Measurements from ENCODE around the gene DCUN1D4. TPM values are rescaled to one million over a fixed set of nuclear protein-coding genes. Genes with fewer than 3 reads are reported as not detected.

The DCUN1D4 gene
- total and polyA plus RNA-seq, 2 donors from 2014 or later: 17.0 to 50.7 TPM

GRCh38 chr4:51866835-51867234, 23.9 kb downstream of the DCUN1D4 start:
- Histone ChIP-seq H3K4me1 (ENCODE audit: control insufficient read depth in 2 of 3, insufficient read depth in 2 of 3, low read depth in 1 of 3, low read length in 3 of 3) (no peaks in the 10 kb centered on the region), H3K27me3 (ENCODE audit: control insufficient read depth, insufficient read depth, low read length) (no peaks in the 10 kb centered on the region), H3K9ac (ENCODE audit: low read length in 3 of 3) (no peak overlapping the region), H3K4me3 (ENCODE audit: low read length in 3 of 3) (no peak overlapping the region), H3K9me3 (ENCODE audit: control insufficient read depth in 2 of 3, insufficient read depth in 1 of 3, low read length in 3 of 3) (no peaks in the 10 kb centered on the region), H3K36me3 (ENCODE audit: control insufficient read depth in 2 of 3, insufficient read depth in 3 of 3, low read length in 3 of 3) (peaks cover 6 to 47% (median 23%) of the 10 kb centered on the region in 3 donors), H3K27ac (ENCODE audit: low read depth in 2 of 2, low read length in 2 of 2) (no peak overlapping the region)
- no peak for FAIRE-seq
- no peak for DNase-seq
- TF ChIP-seq CTCF (IDR thresholded peaks at IDR 0.05; ENCODE audit: borderline replicate concordance, extremely low read depth, insufficient read depth): no peak
- intact Hi-C loops (cut with DNase I): no loop called here

DNA sequence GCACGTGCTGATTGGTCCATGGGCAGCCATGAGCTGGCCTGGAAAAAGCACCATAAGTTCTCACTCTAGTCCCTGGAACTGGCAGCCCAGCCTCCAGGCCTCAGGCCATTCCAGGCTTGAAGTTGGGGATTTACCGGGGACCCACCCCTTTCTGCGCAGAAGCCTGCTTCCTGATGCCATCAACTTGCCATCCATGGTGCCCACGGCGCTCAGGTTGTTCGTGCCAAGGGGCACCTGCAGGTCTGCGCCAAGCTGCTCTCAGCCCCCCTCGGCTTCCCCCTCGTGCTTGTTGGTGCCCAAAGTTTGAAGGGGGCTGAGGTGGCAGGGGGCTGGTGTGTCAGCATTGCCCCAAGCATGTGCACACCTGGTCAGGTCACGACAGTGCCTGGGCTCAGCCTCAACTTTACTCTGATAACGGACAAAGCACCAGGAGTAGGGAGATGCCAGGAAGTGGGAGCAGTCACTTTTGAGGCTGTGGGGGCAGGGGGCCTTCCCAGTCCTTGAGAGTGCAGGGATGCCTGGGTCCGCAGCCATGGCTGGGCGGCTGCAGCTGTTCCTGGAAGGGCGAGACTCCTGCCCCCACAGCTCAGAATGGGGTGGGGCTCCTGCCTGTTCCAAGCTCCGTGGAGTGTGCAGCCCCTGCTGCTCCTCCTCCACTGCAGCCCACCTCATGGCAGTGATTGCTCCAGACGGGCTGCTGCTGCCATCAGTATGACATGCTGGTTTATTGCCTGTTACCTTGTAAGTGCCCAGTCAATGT, 24.9 kb downstream of the DCUN1D4 start:
- H3K36me3 ChIP-seq (ENCODE audit: control insufficient read depth in 2 of 3, insufficient read depth in 3 of 3, low read length in 3 of 3): peaks cover 6 to 53% (median 31%) of the 10 kb centered on the region in 3 donors
- DNase-seq: peak in 1 of 5 donors; percentile 65

DNA sequence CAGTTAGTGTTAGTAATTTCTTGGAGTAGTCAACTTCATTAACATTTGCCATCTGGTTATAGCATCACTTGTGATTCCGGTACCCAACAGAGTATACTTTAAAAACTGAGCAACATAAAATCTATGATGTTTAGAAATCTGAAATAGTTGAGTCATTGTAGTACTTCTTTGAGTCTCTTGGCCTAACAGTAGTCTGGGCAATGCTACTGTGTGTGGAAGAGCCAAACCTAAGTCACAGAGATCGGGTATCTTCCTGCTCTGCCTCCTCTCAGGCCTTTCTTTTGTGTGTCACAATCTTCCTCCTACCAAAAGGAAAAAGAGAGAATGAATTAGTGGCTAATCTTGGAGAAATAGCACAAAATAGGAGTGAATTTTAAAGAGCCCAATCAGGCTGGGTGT, 25.5 kb downstream of the DCUN1D4 start:
- no peak for TF ChIP-seq CTCF (IDR thresholded peaks at IDR 0.05; ENCODE audit: borderline replicate concordance, extremely low read depth, insufficient read depth)
- H3K36me3 ChIP-seq (ENCODE audit: control insufficient read depth in 2 of 3, insufficient read depth in 3 of 3, low read length in 3 of 3): peaks cover 6 to 55% (median 34%) of the 10 kb centered on the region in 3 donors
- FAIRE-seq: no peak

More for the DNA sequence above, 24.9 kb downstream of the DCUN1D4 start:
- Histone ChIP-seq H3K4me1 (ENCODE audit: control insufficient read depth in 2 of 3, insufficient read depth in 2 of 3, low read depth in 1 of 3, low read length in 3 of 3) (no peaks in the 10 kb centered on the region), H3K9ac (ENCODE audit: low read length in 3 of 3) (no peak overlapping the region), H3K27me3 (ENCODE audit: control insufficient read depth, insufficient read depth, low read length) (no peaks in the 10 kb centered on the region), H3K27ac (ENCODE audit: low read depth in 2 of 2, low read length in 2 of 2) (no peak overlapping the region), H3K9me3 (ENCODE audit: control insufficient read depth in 2 of 3, insufficient read depth in 1 of 3, low read length in 3 of 3) (no peaks in the 10 kb centered on the region), H3K4me3 (ENCODE audit: low read length in 3 of 3) (no peak overlapping the region)
- no peak for TF ChIP-seq CTCF (IDR thresholded peaks at IDR 0.05; ENCODE audit: borderline replicate concordance, extremely low read depth, insufficient read depth)
- FAIRE-seq: no peak
- intact Hi-C loops (cut with DNase I): no loop called here

More for the DNA sequence above, 25.5 kb downstream of the DCUN1D4 start:
- Histone ChIP-seq H3K27ac (ENCODE audit: low read depth in 2 of 2, low read length in 2 of 2) (no peak overlapping the region), H3K4me3 (ENCODE audit: low read length in 3 of 3) (no peak overlapping the region), H3K9me3 (ENCODE audit: control insufficient read depth in 2 of 3, insufficient read depth in 1 of 3, low read length in 3 of 3) (no peaks in the 10 kb centered on the region), H3K27me3 (ENCODE audit: control insufficient read depth, insufficient read depth, low read length) (no peaks in the 10 kb centered on the region), H3K4me1 (ENCODE audit: control insufficient read depth in 2 of 3, insufficient read depth in 2 of 3, low read depth in 1 of 3, low read length in 3 of 3) (no peaks in the 10 kb centered on the region), H3K9ac (ENCODE audit: low read length in 3 of 3) (no peak overlapping the region)
- intact Hi-C loops (cut with DNase I): no loop called here
- no peak for DNase-seq
